PC-3 (cell line): ENCODE results near the gene USP21.

ENCODE experiments used
- EZH2 ChIP-seq: fragments of 300-600 bp; sonication (generic); IDR thresholded peaks from one replicate; pipeline ENCODE4 v1.6.1; 2017; ENCODE audit warnings: antibody characterized with exemption, mild to moderate bottlenecking, low read length; ENCODE audit not compliant: unreplicated experiment
- EZH2phosphoT487 ChIP-seq: fragments of 300-600 bp; sonication (generic); IDR thresholded peaks from 2 replicates; pipeline ENCODE4 v1.6.1; 2018; ENCODE audit warnings: mild to moderate bottlenecking, antibody characterized with exemption, low read length, borderline replicate concordance
- TF ChIP-seq, protein P1 (sequence below): fragments of 300-600 bp; sonication (generic); conservative IDR thresholded peaks from 2 replicates; pipeline ENCODE4 v1.5.1; 2017; ENCODE audit warnings: antibody characterized with exemption, low read depth, mild to moderate bottlenecking, low read length

DNA sequence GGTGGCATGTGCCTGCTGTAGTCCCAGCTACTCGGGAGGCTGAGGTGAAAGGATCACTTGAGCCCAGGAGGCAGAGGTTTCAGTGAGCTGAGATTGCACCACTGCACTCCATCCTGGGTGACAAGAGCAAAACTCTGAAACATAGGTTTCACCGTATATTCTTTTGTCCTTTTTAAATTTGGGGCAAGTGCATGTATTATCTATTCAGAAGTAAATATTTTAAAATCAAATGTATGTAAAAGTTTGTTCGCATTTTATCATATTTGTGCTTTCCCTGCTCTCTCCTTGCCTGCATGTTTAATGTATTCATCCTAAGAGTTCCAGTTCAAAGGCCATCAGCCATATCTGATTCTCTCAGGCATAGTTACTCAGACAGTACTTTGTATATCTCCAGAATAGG, 13.5 kb upstream of the USP21 start:
- TF ChIP-seq EZH2 (no peak), EZH2phosphoT487 (no peak)
- TF ChIP-seq, protein P1, sequence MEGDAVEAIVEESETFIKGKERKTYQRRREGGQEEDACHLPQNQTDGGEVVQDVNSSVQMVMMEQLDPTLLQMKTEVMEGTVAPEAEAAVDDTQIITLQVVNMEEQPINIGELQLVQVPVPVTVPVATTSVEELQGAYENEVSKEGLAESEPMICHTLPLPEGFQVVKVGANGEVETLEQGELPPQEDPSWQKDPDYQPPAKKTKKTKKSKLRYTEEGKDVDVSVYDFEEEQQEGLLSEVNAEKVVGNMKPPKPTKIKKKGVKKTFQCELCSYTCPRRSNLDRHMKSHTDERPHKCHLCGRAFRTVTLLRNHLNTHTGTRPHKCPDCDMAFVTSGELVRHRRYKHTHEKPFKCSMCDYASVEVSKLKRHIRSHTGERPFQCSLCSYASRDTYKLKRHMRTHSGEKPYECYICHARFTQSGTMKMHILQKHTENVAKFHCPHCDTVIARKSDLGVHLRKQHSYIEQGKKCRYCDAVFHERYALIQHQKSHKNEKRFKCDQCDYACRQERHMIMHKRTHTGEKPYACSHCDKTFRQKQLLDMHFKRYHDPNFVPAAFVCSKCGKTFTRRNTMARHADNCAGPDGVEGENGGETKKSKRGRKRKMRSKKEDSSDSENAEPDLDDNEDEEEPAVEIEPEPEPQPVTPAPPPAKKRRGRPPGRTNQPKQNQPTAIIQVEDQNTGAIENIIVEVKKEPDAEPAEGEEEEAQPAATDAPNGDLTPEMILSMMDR, result no peak
